H1 (cell line): ENCODE data around the gene C1S.

ENCODE experiments used
- EP300 ChIP-seq, 2 experiments: IDR thresholded peaks; 1 replicate in 1 of 2; 2 replicates in 1 of 2; pipeline ENCODE4 v1.6.1; 2011 to 2012; ENCODE audit warnings: low read depth in 2 of 2, low read length in 2 of 2, mild to moderate bottlenecking in 2 of 2, borderline replicate concordance in 1 of 2, inconsistent platforms in 1 of 2, moderate library complexity in 1 of 2
- GABPA ChIP-seq: IDR thresholded peaks from 2 replicates; pipeline ENCODE4 v1.6.1; 2011; ENCODE audit warnings: mild to moderate bottlenecking, low read length, moderate library complexity, borderline replicate concordance; ENCODE audit not compliant: insufficient read depth
- POLR2AphosphoS5 ChIP-seq: IDR thresholded peaks from 2 replicates; pipeline ENCODE4 v1.6.1; 2011; ENCODE audit warnings: low read depth, low read length
- RXRA ChIP-seq: IDR thresholded peaks from 2 replicates; pipeline ENCODE4 v1.6.1; 2011; ENCODE audit warnings: low read depth, mild to moderate bottlenecking, low read length, moderate library complexity; ENCODE audit not compliant: insufficient read depth
- ZNF274 ChIP-seq: IDR thresholded peaks from 2 replicates; pipeline ENCODE4 v1.7.0; 2012; ENCODE audit warnings: low read length, borderline replicate concordance; ENCODE audit errors: extremely low read depth
- TF ChIP-seq, protein P1 (sequence below), 3 experiments: IDR thresholded peaks; 1 replicate in 2 of 3; 2 replicates in 1 of 3; pipeline versions ENCODE4 v1.5.1 to v1.6.1; 2011; ENCODE audit warnings: low read length in 3 of 3, mild to moderate bottlenecking in 3 of 3, inconsistent platforms in 2 of 3, low read depth in 1 of 3, moderate library complexity in 1 of 3; ENCODE audit not compliant: insufficient read depth in 1 of 3; ENCODE audit errors: control extremely low read depth in 1 of 3

DNA sequence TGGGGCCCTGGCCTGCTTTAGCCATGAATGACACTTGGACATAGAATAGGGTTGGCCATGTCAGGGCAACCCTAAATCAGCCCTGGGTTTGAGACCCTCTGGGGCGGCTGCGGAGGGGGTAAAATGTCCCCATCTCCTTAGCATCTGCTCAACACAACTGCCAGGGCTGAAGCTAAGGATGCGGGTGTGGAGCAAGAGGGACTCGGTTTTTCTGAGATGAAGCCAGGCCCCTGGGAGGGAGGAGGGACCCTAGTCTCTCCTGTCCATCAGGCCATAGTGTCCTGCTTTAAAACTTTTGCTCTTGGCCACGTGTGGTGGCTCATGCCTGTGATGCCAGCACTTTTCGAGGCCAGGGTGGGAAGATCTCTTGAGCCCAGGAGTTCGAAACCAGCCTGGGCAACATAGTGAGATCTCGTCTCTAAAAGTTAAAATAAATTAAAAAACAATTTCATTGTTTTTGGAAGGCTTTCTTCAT, 32.5 kb downstream of the C1S start:
- TF ChIP-seq, protein P1, sequence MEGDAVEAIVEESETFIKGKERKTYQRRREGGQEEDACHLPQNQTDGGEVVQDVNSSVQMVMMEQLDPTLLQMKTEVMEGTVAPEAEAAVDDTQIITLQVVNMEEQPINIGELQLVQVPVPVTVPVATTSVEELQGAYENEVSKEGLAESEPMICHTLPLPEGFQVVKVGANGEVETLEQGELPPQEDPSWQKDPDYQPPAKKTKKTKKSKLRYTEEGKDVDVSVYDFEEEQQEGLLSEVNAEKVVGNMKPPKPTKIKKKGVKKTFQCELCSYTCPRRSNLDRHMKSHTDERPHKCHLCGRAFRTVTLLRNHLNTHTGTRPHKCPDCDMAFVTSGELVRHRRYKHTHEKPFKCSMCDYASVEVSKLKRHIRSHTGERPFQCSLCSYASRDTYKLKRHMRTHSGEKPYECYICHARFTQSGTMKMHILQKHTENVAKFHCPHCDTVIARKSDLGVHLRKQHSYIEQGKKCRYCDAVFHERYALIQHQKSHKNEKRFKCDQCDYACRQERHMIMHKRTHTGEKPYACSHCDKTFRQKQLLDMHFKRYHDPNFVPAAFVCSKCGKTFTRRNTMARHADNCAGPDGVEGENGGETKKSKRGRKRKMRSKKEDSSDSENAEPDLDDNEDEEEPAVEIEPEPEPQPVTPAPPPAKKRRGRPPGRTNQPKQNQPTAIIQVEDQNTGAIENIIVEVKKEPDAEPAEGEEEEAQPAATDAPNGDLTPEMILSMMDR (IDR thresholded peaks at IDR 0.05; ENCODE audit: control extremely low read depth in 1 of 3, insufficient read depth in 1 of 3, low read depth in 1 of 3, low read length in 3 of 3), result no peak
- TF ChIP-seq GABPA (no peak), RXRA (no peak), ZNF274 (no peak), EP300 (IDR thresholded peaks at IDR 0.05; ENCODE audit: borderline replicate concordance in 1 of 2, low read depth in 2 of 2, low read length in 2 of 2) (no peak), POLR2AphosphoS5 (no peak)
